Measurements from ENCODE around the gene VWC2.

Gene VWC2

GRCh38 chr7:49790209-49790608, 16.8 kb downstream of the VWC2 start:
- TF ChIP-seq CTCF (IDR thresholded peaks at IDR 0.05; ENCODE audit: poor library complexity, severe bottlenecking): no peak

DNA sequence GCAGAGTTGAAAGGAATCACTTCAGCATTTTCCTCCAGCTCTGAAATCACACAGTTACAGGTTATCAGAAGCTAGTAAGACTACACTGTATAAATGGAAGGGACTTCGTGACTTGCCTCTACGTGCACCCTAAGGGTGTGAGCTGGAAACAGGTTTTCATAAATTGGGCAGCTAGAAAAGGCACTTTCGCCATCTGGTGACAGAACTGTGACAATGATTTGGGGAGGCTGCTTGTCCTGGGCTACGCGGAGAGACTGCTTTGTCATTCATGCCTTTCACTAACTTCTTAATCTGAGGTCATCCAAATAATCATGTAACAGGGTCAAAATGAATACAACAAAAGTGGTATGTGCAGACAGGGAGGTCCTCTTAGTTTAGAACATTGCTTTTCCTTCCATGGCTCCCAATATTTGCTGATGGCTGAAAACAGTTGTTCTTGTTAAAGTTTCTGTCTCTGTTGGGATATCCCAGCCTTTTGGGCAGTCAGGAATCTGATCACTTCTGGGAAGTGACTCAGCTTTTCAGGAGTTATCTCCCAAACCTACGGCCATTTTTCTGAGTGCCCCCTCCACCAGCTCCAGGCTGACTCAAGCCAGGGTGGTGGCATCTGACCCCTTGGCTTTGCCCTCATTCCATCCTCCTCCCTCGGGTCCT, 17.8 kb downstream of the VWC2 start:
- Histone ChIP-seq H3K4me1 (ENCODE audit: insufficient read depth, poor library complexity, severe bottlenecking) (no peaks in the 10 kb centered on the region), H3K27ac (ENCODE audit: poor library complexity, severe bottlenecking) (no peak overlapping the region), H3K9me3 (ENCODE audit: severe bottlenecking) (no peaks in the 10 kb centered on the region), H3K4me3 (ENCODE audit: severe bottlenecking) (no peak overlapping the region), H3K36me3 (ENCODE audit: low read depth) (no peaks in the 10 kb centered on the region), H3K27me3 (ENCODE audit: insufficient read depth, poor library complexity, severe bottlenecking) (no peaks in the 10 kb centered on the region)
- no peak for DNase-seq (ENCODE audit: low spot score)
- ATAC-seq (ENCODE audit: low read depth): peak; percentile 29; the same call in 2 of the 3 replicates
- TF ChIP-seq CTCF (IDR thresholded peaks at IDR 0.05; ENCODE audit: poor library complexity, severe bottlenecking): peak; percentile 14

More at GRCh38 chr7:49790209-49790608, 16.8 kb downstream of the VWC2 start:
- no peak overlapping the region for H3K4me3 ChIP-seq (ENCODE audit: severe bottlenecking)
- no peak overlapping the region for H3K27ac ChIP-seq (ENCODE audit: poor library complexity, severe bottlenecking)
- ATAC-seq (ENCODE audit: low read depth) (no peak), DNase-seq (ENCODE audit: low spot score) (no peak)
- no peaks in the 10 kb centered on the region for H3K36me3 ChIP-seq (ENCODE audit: low read depth)
- H3K9me3 ChIP-seq (ENCODE audit: severe bottlenecking): no peaks in the 10 kb centered on the region
- H3K27me3 ChIP-seq (ENCODE audit: insufficient read depth, poor library complexity, severe bottlenecking): no peaks in the 10 kb centered on the region
- no peaks in the 10 kb centered on the region for H3K4me1 ChIP-seq (ENCODE audit: insufficient read depth, poor library complexity, severe bottlenecking)

GRCh38 chr7:49797987-49798660, 24.7 kb downstream of the VWC2 start:
- TF ChIP-seq CTCF (IDR thresholded peaks at IDR 0.05; ENCODE audit: poor library complexity, severe bottlenecking): no peak
- H3K4me1 ChIP-seq (ENCODE audit: insufficient read depth, poor library complexity, severe bottlenecking): no peaks in the 10 kb centered on the region
- no peaks in the 10 kb centered on the region for H3K36me3 ChIP-seq (ENCODE audit: low read depth)
- H3K27me3 ChIP-seq (ENCODE audit: insufficient read depth, poor library complexity, severe bottlenecking): no peaks in the 10 kb centered on the region
- no peaks in the 10 kb centered on the region for H3K9me3 ChIP-seq (ENCODE audit: severe bottlenecking)
- no peak overlapping the region for H3K4me3 ChIP-seq (ENCODE audit: severe bottlenecking)
- no peak for DNase-seq (ENCODE audit: low spot score)
- H3K27ac ChIP-seq (ENCODE audit: poor library complexity, severe bottlenecking): no peak overlapping the region
- no peak for ATAC-seq (ENCODE audit: low read depth)

- no peak overlapping the region for H3K4me3 ChIP-seq (ENCODE audit: severe bottlenecking)
- H3K9me3 ChIP-seq (ENCODE audit: severe bottlenecking): no peaks in the 10 kb centered on the region
- no peak for ATAC-seq (ENCODE audit: low read depth)
- no peak for TF ChIP-seq CTCF (IDR thresholded peaks at IDR 0.05; ENCODE audit: poor library complexity, severe bottlenecking)
- no peak for DNase-seq (ENCODE audit: low spot score)
- H3K27me3 ChIP-seq (ENCODE audit: insufficient read depth, poor library complexity, severe bottlenecking): peaks cover under 1% of the 10 kb centered on the region
- no peaks in the 10 kb centered on the region for H3K4me1 ChIP-seq (ENCODE audit: insufficient read depth, poor library complexity, severe bottlenecking)
- no peaks in the 10 kb centered on the region for H3K36me3 ChIP-seq (ENCODE audit: low read depth)
- H3K27ac ChIP-seq (ENCODE audit: poor library complexity, severe bottlenecking): no peak overlapping the region
Observed at GRCh38 chr7:49800031-49800430, 26.6 kb downstream of the VWC2 start.

- Histone ChIP-seq H3K27me3 (ENCODE audit: insufficient read depth, poor library complexity, severe bottlenecking) (peaks cover 23% of the 10 kb centered on the region), H3K36me3 (ENCODE audit: low read depth) (no peaks in the 10 kb centered on the region), H3K4me3 (ENCODE audit: severe bottlenecking) (no peak overlapping the region), H3K9me3 (ENCODE audit: severe bottlenecking) (no peaks in the 10 kb centered on the region), H3K4me1 (ENCODE audit: insufficient read depth, poor library complexity, severe bottlenecking) (no peaks in the 10 kb centered on the region), H3K27ac (ENCODE audit: poor library complexity, severe bottlenecking) (no peak overlapping the region)
- DNase-seq (ENCODE audit: low spot score) (no peak), ATAC-seq (ENCODE audit: low read depth) (no peak)
- no peak for TF ChIP-seq CTCF (IDR thresholded peaks at IDR 0.05; ENCODE audit: poor library complexity, severe bottlenecking)
Observed at GRCh38 chr7:49802600-49802999, 29.2 kb downstream of the VWC2 start.
